Epithelial cell of esophagus (primary cell): ENCODE results near the gene PSMF1.
A peak's percentile ranks its signal among the peaks of the same experiment; 100 is the strongest.

Experiments
- DNase-seq: peaks from one replicate; pipeline ENCODE4 v3.0.0; 2010; ENCODE audit warnings: low read depth
- H3K4me3 ChIP-seq: 2 replicates; pipeline ENCODE4 v1.5.1; 2011; ENCODE audit warnings: mild to moderate bottlenecking, low read length, control low read depth
- TF ChIP-seq, protein P1 (sequence below): IDR thresholded peaks from 2 replicates; pipeline ENCODE4 v1.5.1; 2011; ENCODE audit warnings: low read depth, mild to moderate bottlenecking, low read length, control low read depth, inconsistent platforms; ENCODE audit not compliant: insufficient read depth; ENCODE audit errors: missing control alignments

The PSMF1 gene

DNA sequence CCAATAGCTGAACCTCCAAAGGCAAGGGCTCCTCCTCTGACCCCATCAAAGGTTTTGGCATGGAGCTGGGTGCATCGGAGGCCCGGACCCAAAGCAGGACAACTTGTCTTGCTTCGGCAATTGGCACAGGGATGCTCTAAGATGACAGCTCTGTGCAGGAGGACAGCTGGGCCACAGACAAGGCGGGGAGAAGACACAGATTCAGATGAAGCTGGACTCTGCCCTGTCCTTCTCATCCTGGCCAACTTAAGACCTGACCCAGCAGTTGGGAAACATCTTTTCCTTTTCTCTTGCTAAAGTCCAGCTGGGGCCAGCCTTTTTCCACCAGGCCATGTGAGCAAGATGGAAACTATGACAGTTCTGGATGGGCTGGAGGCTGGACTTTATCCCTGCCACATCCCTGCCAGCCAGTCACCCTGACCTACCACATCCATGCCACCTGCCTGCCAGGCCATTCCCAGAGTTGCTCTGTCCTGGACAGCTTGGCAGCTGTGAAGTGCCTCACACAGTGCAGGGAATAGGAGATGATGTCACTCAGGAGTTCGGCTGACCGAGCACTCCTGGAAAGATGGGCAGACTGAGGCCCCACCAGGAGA, 12.7 kb upstream of the PSMF1 start:
- H3K4me3 ChIP-seq, result no peak overlapping the region
- TF ChIP-seq, protein P1, sequence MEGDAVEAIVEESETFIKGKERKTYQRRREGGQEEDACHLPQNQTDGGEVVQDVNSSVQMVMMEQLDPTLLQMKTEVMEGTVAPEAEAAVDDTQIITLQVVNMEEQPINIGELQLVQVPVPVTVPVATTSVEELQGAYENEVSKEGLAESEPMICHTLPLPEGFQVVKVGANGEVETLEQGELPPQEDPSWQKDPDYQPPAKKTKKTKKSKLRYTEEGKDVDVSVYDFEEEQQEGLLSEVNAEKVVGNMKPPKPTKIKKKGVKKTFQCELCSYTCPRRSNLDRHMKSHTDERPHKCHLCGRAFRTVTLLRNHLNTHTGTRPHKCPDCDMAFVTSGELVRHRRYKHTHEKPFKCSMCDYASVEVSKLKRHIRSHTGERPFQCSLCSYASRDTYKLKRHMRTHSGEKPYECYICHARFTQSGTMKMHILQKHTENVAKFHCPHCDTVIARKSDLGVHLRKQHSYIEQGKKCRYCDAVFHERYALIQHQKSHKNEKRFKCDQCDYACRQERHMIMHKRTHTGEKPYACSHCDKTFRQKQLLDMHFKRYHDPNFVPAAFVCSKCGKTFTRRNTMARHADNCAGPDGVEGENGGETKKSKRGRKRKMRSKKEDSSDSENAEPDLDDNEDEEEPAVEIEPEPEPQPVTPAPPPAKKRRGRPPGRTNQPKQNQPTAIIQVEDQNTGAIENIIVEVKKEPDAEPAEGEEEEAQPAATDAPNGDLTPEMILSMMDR, result no peak
- no peak for DNase-seq

DNA sequence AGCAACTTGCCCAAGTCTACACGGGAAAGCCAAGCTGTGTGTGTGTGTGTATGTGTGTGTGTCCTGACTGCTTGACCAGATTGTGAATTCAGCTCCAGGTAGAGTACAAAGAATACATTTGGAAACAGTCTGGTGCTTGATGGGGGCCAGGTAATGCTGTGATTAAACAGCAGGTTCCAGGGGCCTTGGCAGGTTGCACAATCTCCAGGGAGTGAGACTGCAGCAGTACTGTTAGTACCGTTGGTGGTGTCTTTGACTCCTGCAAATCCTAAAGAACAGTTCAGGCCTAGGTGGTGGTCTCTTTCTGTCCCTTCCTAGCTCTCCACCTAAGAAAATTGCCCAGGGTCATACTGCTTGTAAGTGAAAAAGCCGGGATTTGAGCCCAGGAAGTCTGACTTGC, 11.2 kb upstream of the PSMF1 start:
- DNase-seq, result no peak
- H3K4me3 ChIP-seq, result no peak overlapping the region
- TF ChIP-seq, protein P1, result no peak

DNA sequence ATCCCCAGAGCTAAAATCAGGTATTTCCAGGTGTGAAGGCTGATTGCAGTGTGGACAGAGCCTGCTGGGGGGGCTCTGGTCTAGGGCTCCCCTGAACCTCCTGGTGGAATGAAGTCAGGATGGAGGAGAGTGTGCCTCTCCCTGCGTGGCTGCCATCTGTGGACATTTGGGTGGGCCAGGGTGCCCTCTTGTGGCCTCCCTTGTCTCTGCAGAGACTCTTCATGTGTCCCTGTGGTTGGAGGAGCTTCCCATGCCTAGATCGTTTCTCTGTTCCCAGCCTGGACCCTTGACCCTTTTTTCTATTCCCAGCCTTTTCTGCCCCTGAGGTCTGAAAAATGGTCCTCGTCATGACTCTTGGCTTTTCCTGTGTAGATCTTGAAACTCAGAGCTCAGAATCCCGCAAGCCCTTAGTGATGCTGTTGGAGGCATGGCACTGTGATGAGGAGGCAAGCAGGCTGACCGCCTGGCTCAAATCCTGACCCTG, 9.9 kb upstream of the PSMF1 start:
- H3K4me3 ChIP-seq, result no peak overlapping the region
- TF ChIP-seq, protein P1, result peak; percentile 86
- peak; percentile 50 for DNase-seq

DNA sequence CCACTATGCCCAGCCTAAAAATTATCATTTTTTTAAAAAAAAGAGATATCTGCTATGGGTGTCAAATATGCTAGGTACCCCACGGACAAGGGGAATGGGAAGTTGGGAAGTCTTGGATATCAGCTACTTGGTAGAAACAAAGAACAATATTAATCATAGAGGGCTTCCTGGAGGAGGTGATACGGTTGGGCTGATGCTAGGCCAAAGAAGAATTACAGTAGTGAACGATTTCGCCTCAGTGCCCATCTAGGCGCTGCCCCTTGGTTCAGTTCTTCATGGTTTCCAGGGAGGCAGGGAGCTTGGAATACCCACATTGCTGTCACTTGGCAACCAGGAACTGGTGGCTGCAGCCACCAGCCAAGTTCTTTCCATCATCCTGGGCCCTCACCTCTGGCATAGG, 5.5 kb upstream of the PSMF1 start:
- no peak overlapping the region for H3K4me3 ChIP-seq
- TF ChIP-seq, protein P1, result no peak
- DNase-seq, result no peak

DNA sequence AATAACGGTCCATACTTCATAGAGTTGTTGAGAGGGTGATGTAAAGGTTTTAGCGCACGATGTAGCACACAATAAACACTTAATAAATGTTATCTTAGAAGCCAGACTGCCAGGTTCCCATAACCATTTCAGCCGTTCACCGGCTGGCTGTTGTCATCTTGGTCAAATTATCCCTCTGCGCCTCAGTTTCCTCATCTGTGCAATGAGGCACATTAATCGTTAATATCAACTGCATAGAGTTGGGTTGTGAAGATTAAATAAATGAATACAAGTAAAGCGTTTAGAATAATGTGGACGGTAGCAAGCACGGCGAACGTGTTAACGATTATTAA, 432 bp upstream of the PSMF1 start:
- H3K4me3 ChIP-seq, result peak overlapping the region; percentile 91
- TF ChIP-seq, protein P1, result no peak
- no peak for DNase-seq

DNA sequence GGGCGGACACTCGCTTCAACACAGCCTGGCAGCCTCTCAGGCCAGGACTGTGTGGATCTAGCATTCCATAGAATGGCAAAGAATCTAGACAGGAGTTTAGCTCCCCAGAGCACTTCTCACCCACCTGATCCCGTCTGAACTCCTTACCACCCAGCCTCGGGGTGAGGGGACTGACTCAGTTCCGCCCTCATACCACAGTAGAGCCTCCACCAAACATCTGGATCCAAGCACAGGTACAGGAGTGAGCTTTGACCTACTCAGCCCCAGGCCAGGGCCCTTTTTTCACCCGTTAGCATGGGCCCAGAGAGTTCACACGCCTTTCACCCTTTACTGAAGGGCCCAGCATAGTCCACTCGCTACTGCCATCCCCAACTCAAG, 715 bp downstream of the PSMF1 start:
- DNase-seq, result peak; percentile 16

DNA sequence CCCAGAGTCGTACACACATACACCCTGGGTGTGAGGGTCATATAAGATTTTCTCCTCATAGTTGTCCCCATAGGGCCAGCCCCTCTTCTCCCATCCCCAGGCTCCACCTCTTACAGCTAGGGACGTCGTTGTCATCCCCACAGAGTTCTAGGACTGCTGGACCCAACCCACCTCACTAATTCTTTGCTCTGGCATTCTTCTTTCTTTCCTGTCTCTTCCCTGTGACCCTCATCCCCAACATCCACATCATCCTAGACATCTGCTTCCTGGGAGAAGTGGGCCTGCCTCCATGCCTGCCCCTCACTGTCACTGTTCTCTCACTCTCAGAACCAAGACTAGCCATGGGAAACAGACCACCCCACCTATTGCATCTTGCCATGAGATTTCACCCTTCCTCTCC, 1.1 kb downstream of the PSMF1 start:
- DNase-seq, result no peak
- TF ChIP-seq, protein P1, result no peak
- peak overlapping the region; percentile 91 for H3K4me3 ChIP-seq

More for the DNA sequence above, 715 bp downstream of the PSMF1 start:
- TF ChIP-seq, protein P1, result no peak
- H3K4me3 ChIP-seq, result peak overlapping the region; percentile 91
